D721Med (cell line): ENCODE measurements around the gene CASP9.

Experiments used
- DNase-seq: peaks from one replicate; pipeline ENCODE4 v3.0.0; 2011; ENCODE audit warnings: low spot score; ENCODE audit not compliant: insufficient read length
- FAIRE-seq: peaks from 2 replicates; lab custom pipeline; 2011; peaks lifted over from hg19 to GRCh38; lab: Jason Lieb, UNC
- TF ChIP-seq, protein P1 (sequence below): IDR thresholded peaks from 2 replicates; pipeline ENCODE4 v1.5.1; 2012; ENCODE audit warnings: mild to moderate bottlenecking, control low read depth; ENCODE audit not compliant: insufficient read depth; ENCODE audit errors: missing control alignments

Gene CASP9

DNA sequence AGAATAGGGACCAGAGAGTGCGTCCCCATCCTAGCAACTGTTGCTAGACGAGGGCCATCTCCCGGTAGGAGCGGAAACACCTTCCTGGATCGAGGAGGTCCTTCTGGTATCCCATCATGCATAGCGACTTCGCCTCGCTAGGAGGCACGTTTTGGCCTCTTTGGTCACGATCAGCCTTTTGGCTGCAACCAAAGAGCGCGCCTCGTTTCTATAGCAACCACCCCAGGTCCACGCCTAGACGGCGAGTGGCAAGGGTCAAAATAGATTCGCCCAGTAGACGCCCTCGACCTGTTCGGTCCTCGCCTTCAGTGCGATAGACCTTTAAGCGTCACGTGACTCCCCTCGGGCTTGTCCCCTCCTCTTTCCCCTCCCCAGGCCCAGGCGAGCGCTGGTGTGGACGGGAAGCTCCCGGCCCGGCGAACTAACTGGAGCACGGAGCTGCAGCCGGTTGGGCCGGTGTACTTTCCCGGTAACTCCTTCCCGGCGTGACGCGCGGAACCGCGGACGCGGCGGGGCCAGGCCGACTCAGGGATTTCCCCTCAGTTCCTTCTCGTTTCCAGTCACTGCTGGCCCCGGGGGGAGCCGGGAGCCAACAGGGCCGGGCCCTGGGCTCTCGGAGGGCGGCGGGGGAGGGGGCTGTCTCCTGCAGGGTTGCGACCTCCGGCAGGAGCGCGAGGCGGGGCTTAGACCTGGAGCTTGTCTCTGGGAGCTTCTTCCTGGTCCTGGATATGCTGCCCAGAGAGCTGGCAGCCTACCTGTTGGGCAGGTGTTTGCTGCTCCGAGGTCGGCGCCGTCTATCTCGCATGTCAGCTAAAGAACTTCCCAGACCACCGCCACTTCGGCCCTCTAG, 2.7 kb upstream of the CASP9 start, which contains the start of gene DNAJC16:
Gene DNAJC16 (plus strand): TSS at position 359 of the 850 bp plus-strand sequence. CDS start 2,258 bp downstream, outside the sequence.
- TF ChIP-seq, protein P1, sequence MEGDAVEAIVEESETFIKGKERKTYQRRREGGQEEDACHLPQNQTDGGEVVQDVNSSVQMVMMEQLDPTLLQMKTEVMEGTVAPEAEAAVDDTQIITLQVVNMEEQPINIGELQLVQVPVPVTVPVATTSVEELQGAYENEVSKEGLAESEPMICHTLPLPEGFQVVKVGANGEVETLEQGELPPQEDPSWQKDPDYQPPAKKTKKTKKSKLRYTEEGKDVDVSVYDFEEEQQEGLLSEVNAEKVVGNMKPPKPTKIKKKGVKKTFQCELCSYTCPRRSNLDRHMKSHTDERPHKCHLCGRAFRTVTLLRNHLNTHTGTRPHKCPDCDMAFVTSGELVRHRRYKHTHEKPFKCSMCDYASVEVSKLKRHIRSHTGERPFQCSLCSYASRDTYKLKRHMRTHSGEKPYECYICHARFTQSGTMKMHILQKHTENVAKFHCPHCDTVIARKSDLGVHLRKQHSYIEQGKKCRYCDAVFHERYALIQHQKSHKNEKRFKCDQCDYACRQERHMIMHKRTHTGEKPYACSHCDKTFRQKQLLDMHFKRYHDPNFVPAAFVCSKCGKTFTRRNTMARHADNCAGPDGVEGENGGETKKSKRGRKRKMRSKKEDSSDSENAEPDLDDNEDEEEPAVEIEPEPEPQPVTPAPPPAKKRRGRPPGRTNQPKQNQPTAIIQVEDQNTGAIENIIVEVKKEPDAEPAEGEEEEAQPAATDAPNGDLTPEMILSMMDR = peak; percentile 26
- peak; percentile 35 for DNase-seq
- FAIRE-seq = no peak

- FAIRE-seq (no peak), DNase-seq (no peak)
- TF ChIP-seq, protein P1 = no peak
Observed at GRCh38 chr1:15526021-15526489, 2.0 kb upstream of the CASP9 start.

- DNase-seq (no peak), FAIRE-seq (no peak)
- TF ChIP-seq, protein P1 = no peak
Observed at GRCh38 chr1:15525050-15526020, 1.3 kb upstream of the CASP9 start.

DNA sequence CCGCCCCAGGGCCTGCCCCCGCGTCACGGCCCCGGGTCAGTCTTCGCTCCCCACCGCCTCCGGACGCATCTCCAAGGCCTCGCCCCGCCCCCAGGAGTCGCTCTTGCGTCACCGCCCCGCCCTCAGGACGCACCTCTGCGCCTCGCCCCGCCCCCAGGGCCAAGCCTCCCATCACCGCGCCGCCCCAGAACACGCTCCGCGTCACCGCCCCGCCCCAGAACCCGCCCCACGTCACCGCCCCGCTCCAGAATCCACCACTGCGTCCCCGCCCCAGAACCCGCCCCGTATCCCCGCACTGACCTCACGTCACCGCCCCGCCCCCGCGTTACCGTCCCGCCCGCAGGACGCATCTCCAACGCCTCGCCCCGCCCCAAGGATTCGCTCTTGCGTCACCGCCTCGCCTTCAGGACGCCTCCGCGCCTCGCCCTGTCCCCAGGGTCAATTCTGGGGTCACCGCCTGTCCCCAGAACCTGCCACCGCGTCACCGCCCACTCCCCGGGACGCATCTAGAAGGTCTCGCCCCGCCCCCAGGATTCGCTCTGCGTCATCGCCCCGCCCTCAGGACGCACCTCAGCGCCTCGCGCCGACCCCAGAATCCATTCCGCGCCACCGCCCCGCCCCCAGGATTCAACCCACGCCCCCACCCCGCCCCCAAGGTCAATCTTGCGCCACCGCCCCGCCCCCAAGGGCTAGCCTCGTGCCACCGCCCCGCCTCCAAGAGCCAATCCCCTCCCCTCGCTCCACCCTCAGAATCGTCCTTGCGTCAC, 451 bp upstream of the CASP9 start:
- FAIRE-seq (no peak), DNase-seq (peak; percentile 37)
- TF ChIP-seq, protein P1 = no peak

GRCh38 chr1:15523104-15524020, 653 bp downstream of the CASP9 start:
- DNase-seq = no peak
- TF ChIP-seq, protein P1 = no peak
- no peak for FAIRE-seq
